Measurements from ENCODE around the gene SERPINA6.
"Not testable (repeated sequence)": the region's sequence is repeated elsewhere in the genome, so short reads cannot be mapped to it uniquely, and the experiment has no call there.

SERPINA6 gene, protein sequence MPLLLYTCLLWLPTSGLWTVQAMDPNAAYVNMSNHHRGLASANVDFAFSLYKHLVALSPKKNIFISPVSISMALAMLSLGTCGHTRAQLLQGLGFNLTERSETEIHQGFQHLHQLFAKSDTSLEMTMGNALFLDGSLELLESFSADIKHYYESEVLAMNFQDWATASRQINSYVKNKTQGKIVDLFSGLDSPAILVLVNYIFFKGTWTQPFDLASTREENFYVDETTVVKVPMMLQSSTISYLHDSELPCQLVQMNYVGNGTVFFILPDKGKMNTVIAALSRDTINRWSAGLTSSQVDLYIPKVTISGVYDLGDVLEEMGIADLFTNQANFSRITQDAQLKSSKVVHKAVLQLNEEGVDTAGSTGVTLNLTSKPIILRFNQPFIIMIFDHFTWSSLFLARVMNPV

GRCh38 chr14:94322648-94323570 lies at the start of gene SERPINA6:
Gene SERPINA6 (minus strand): TSS chr14:94323336. CDS start chr14:94314648, 8,688 bp downstream.
- no peak for DNase-seq

DNA sequence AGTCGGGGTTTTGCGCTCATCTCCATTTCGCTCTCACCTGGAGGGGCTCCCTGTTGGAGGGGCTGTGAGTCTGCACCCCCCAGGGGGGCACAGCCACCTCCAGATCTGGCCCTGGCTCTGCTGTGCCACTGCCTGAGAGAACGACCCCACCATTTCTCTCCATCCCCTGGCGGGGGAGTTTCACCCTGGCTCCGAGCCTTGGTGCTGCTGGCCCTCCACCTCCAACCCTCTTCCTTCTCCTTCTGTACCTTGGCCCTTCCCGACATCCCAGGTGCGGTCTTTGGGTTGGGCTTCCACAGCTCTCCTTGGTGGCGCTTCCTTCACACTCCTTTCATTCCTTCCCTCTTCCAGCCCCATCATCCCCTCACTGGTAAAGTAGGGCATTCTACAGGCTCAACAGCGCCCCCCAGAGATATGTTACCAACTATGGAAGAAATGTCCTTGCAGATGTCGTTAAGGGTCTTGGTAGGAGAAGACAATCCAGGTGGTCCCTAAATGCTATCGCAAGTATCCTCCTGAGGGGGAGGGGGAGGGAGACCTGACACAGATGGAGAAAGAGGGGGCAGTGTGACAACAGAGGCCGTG lies 49.0 kb upstream of the SERPINA6 start:
- DNase-seq: no peak

DNA sequence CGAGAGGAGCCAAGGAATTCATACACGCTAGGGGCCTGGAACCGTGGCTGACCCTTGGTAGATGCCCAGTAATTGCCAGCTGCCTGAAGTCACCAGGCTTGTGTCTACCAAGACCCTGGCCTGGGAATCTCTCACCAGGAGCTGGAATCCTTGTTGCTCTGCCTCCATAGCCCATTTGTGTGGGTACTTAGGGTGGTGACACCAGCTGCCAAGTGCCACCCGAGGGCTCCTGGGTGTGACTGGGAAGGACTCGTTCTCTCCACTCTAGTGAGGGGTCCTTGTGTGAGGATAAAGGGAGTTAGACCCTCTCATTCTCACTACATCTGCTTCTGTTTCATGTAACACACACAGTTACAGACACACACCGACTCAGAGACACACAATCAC lies 47.4 kb upstream of the SERPINA6 start:
- no peak for DNase-seq

DNA sequence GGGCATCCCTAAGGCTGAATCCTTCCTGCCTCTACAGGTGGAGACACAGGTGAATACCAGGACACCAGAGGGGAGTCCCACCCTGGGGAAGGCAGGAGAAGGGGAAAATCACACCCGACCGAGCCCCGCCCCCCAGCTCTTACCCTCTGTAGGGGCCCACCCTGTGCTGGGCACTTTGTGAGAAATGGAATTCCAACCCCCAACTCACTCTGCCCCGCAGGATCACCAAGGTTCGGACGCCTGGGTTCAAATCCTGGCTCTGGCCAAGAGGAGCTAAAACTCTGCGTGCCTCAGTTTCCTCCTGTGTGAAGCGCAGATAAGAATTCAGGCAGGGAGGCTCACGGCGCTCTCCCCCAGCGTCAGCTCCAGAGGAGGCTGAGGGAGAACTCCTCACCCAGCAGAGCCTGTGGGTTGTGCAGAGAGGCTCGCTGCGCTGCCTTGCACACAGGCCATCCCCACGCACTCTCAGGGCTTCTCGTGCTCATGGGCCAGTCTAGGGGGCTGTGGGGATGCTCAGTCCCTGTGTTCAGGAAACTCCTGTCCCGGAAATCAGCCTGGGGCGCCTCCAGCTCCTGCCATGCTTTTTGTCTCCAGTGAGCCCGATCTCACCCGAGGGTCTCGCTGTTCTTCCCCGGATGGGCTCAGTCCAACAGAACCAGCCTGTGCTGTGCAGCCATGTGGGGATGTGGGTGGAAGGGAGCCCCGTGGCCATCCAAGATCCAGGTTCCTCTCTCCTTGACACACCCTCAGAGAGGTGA lies 46.8 kb upstream of the SERPINA6 start:
- DNase-seq: not testable (repeated sequence)

DNA sequence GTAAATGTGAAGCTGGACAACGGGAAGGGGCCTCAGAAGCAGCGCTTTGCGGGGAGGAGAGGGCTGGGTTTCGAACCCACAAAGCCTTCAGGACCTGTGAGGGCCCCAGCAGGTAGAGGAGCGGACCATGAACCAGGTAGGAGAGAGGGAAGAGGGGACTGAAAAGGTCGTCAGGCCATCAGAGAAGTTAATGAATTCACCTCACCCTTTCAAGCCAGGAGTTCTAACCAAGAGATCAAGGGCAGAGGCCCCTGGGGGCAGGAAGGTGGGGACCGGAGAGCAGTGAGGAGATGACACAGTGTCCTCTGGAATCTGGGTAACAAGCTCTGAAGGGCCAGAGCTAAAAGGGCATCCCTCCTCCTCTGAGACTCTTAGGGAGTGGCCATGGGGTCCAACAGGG lies 45.8 kb upstream of the SERPINA6 start:
- DNase-seq: no peak

GRCh38 chr14:94368243-94368590 lies 45.1 kb upstream of the SERPINA6 start:
- no peak for DNase-seq

- no peak for DNase-seq
Observed at GRCh38 chr14:94367347-94368242, 44.5 kb upstream of the SERPINA6 start.

- no peak for DNase-seq
Observed at GRCh38 chr14:94366146-94366915, 43.2 kb upstream of the SERPINA6 start, which contains the start of gene SERPINA2. Gene SERPINA2 (minus strand): TSS chr14:94366698.

DNA sequence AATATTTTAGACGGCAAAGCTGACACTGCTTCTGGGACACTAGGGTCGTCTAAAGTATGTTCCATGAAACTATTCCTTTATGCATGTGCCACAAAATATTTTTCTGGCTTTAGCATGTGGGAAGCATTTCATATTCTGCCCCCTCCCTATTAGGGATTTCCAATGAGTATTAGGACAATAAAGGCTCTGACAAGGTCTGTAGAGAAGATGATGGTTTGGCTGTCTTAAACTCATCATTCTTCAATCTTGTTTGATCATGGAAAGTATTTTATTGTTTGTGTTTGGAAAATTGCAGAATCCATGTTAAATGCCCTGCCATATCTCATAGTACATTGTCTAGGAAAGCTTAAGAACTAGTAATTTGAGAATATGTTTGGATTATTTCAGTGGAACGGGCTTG lies 42.5 kb upstream of the SERPINA6 start:
- DNase-seq: no peak

DNA sequence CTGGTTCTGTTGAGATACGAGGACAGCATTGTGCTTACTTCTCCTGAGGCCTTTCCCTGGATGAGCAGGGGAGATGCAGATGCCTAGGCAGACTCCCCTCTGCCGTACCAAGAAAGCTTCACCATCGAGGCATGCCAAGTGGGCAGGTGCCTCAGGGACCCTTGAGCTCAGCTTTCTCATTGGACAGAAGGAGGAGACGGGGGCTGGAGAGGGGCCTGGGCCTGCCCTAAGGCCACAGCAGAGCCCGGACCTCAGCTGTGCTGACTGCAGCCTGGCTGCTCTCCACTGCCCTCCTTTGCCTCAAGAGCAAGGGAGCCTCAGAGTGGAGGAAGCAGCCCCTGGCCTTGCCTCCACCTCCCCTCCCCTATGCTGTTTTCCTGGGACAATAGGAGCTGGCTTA lies 41.8 kb upstream of the SERPINA6 start:
- DNase-seq: no peak

- no peak for DNase-seq
Observed at GRCh38 chr14:94364037-94364436, 40.9 kb upstream of the SERPINA6 start.

DNA sequence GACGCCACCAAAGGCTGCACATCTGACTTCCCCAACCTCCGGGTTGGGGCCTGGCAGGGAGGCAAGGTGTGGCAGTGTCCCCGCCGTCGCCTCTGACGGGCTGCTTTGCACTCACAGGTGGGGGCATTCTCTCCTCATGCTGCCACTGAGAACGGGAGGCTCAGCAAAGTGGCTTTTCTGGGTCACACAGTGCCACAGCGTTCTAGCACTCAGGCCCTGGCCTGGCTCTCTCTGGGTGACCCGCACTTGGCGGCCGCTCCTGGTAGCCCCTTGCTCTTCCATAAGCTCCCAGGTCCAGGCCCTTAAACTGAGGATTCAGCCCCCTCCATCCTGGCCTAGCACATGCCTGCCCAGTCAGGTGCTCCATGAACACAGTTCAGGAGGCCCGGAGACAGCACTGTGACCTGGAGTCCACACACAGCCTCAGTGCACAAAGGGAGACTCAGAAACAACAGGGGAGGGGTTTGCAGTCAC lies 40.1 kb upstream of the SERPINA6 start:
- no peak for DNase-seq

GRCh38 chr14:94362614-94363133 lies 39.5 kb upstream of the SERPINA6 start:
- no peak for DNase-seq

DNA sequence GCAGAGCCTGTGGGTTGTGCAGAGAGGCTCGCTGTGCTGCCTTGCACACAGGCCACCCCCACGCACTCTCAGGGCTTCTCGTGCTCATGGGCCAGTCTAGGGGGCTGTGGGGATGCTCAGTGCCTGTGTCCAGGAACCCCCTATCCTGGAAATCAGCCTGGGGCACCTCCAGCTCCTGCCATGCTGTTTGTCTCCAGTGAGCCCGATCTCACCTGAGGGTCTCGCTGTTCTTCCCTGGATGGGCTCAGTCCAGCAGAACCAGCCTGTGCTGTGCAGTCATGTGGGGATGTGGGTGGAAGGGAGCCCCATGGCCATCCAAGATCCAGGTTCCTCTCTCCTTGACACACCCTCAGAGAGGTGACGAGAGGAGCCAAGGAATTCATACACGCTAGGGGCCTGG lies 38.5 kb upstream of the SERPINA6 start:
- DNase-seq: no peak

- DNase-seq: no peak
Observed at GRCh38 chr14:94360945-94361565, 37.9 kb upstream of the SERPINA6 start.

DNA sequence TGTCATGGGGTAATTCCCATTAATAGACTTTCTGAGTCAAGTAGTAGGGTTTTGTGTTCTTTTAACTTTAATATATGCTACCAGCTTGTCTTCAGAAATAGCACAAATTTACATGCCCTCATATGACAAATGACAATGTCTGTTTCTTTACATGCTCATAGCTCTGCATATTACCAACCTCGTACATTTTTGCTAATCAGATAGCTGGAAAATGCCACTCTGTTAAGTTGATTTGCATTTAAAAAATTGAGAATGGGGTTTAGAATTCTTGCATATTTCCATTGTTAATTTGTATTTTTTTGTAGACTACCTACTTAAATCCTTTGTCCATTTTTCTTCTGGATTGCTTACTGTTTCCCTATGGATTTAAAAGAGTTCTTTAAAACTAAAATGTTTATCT lies 34.0 kb upstream of the SERPINA6 start:
- no peak for DNase-seq

DNA sequence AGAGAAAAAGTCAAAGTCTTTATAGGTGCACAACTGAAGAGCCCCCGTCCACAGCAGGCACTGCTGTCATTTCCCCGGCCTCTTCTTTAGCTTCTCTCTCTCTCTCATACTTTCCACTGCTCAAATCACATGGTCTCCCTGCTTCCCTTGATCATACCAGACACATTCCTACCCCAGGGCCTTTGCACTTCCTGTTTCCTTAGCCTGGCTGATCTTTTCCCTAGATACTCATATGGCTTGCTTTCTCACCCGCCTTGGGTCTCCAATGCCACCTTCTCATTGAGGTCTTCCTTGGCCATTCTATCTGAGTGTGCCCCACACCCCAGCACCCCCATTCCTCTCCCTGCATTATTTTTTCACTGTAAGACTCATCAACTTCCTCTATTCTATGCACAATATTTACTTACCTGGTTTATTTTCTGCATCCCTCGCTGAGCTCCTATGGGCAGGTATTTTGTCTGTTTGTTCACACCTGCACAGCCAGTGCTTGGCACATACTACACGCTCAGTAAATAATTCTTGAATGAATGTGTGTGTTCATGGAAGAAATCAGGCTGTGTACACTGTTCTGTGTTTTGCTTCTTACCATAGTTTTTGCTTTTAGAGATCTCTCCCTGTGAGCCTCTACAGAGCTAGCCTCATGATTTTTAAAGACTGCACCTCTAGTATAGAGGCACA lies 33.4 kb upstream of the SERPINA6 start:
- no peak for DNase-seq

- no peak for DNase-seq
Observed at GRCh38 chr14:94355191-94355794, 32.2 kb upstream of the SERPINA6 start.

DNA sequence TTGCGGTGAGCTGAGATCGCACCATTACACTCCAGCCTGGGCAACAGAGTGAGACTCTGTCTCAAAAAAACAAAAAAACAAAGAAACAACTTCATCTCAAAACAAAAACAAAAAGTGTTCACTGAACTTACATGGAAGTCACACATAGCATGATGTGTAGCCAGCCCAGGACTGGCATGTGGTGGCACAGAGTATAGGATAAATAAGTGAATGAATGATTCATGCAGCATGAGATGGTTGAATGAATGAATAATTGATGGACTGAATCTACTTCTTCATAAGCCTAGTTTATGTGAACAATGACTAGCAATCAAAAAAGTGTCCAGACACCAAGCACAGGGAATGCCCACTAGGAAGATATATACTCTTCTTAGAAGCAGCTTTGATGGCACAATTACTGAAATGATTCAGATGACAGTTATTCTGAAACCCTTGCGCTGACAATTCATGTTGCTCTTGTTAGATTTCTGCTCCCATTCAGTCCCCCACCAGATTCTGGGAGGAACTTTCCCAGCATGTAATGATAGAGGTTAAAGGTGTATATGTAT lies 31.6 kb upstream of the SERPINA6 start:
- DNase-seq: no peak

All from NCI-H2029 (cell line).